ENCODE results near the gene TEX29.

The TEX29 gene

GRCh38 chr13:111275382-111275781, 45.1 kb upstream of the TEX29 start:
- Histone ChIP-seq H3K36me3 (ENCODE audit: insufficient read depth, low read length) (peaks cover 100% of the 10 kb centered on the region), H3K9me2 (replicated peaks; ENCODE audit: low read depth, low read length) (no peaks in the 10 kb centered on the region), H3K9me3 (ENCODE audit: insufficient read depth, low read depth, low read length) (no peaks in the 10 kb centered on the region), H3K4me2 (ENCODE audit: low read depth, low read length, poor library complexity, severe bottlenecking) (no peak overlapping the region), H3K79me2 (ENCODE audit: insufficient read depth, low read length) (peaks cover 13% of the 10 kb centered on the region; the same call in 1 of the 2 replicates), H3K4me1 (ENCODE audit: insufficient read depth, low read length, poor library complexity, severe bottlenecking) (no peaks in the 10 kb centered on the region), H2AFZ (ENCODE audit: low read length) (no peak overlapping the region), H3K27me3 (ENCODE audit: insufficient read depth, low read length, poor library complexity, severe bottlenecking) (no peaks in the 10 kb centered on the region), H3F3A (ENCODE audit: low read depth) (no peaks in the 10 kb centered on the region), H3K9ac (ENCODE audit: low read depth, low read length, poor library complexity, severe bottlenecking) (no peak overlapping the region), H4K20me1 (ENCODE audit: insufficient read depth, low read length, poor library complexity, severe bottlenecking) (no peaks in the 10 kb centered on the region), H3K4me3 (ENCODE audit: low read length, poor library complexity, severe bottlenecking) (no peak overlapping the region)
- TF ChIP-seq EZH2phosphoT487 (IDR thresholded peaks at IDR 0.05; ENCODE audit: borderline replicate concordance), result no peak
- no peak for TF ChIP-seq CTCF (conservative IDR thresholded peaks at IDR 0.05; ENCODE audit: low read length)

GRCh38 chr13:111275995-111276618, 44.3 kb upstream of the TEX29 start:
- Histone ChIP-seq H3K4me2 (ENCODE audit: low read depth, low read length, poor library complexity, severe bottlenecking) (no peak overlapping the region), H3K36me3 (ENCODE audit: insufficient read depth, low read length) (peaks cover 100% of the 10 kb centered on the region), H3F3A (ENCODE audit: low read depth) (no peaks in the 10 kb centered on the region), H3K27me3 (ENCODE audit: insufficient read depth, low read length, poor library complexity, severe bottlenecking) (no peaks in the 10 kb centered on the region), H4K20me1 (ENCODE audit: insufficient read depth, low read length, poor library complexity, severe bottlenecking) (no peaks in the 10 kb centered on the region), H3K4me1 (ENCODE audit: insufficient read depth, low read length, poor library complexity, severe bottlenecking) (no peaks in the 10 kb centered on the region), H3K4me3 (ENCODE audit: low read length, poor library complexity, severe bottlenecking) (no peak overlapping the region), H3K9ac (ENCODE audit: low read depth, low read length, poor library complexity, severe bottlenecking) (no peak overlapping the region), H3K9me2 (replicated peaks; ENCODE audit: low read depth, low read length) (no peaks in the 10 kb centered on the region), H2AFZ (ENCODE audit: low read length) (no peak overlapping the region), H3K9me3 (ENCODE audit: insufficient read depth, low read depth, low read length) (no peaks in the 10 kb centered on the region), H3K79me2 (ENCODE audit: insufficient read depth, low read length) (peaks cover 12% of the 10 kb centered on the region; the same call in 1 of the 2 replicates)
- no peak for TF ChIP-seq CTCF (conservative IDR thresholded peaks at IDR 0.05; ENCODE audit: low read length)
- TF ChIP-seq EZH2phosphoT487 (IDR thresholded peaks at IDR 0.05; ENCODE audit: borderline replicate concordance), result no peak

- Histone ChIP-seq H3K9ac (ENCODE audit: low read depth, low read length, poor library complexity, severe bottlenecking) (no peak overlapping the region), H4K20me1 (ENCODE audit: insufficient read depth, low read length, poor library complexity, severe bottlenecking) (no peaks in the 10 kb centered on the region), H2AFZ (ENCODE audit: low read length) (no peak overlapping the region), H3K4me1 (ENCODE audit: insufficient read depth, low read length, poor library complexity, severe bottlenecking) (no peaks in the 10 kb centered on the region), H3K27me3 (ENCODE audit: insufficient read depth, low read length, poor library complexity, severe bottlenecking) (no peaks in the 10 kb centered on the region), H3F3A (ENCODE audit: low read depth) (no peaks in the 10 kb centered on the region), H3K4me2 (ENCODE audit: low read depth, low read length, poor library complexity, severe bottlenecking) (no peak overlapping the region), H3K9me3 (ENCODE audit: insufficient read depth, low read depth, low read length) (no peaks in the 10 kb centered on the region), H3K9me2 (replicated peaks; ENCODE audit: low read depth, low read length) (no peaks in the 10 kb centered on the region), H3K4me3 (ENCODE audit: low read length, poor library complexity, severe bottlenecking) (no peak overlapping the region), H3K79me2 (ENCODE audit: insufficient read depth, low read length) (no peaks in the 10 kb centered on the region), H3K36me3 (ENCODE audit: insufficient read depth, low read length) (peaks cover 100% of the 10 kb centered on the region)
- TF ChIP-seq CTCF (conservative IDR thresholded peaks at IDR 0.05; ENCODE audit: low read length), result no peak
- no peak for TF ChIP-seq EZH2phosphoT487 (IDR thresholded peaks at IDR 0.05; ENCODE audit: borderline replicate concordance)
Measured at GRCh38 chr13:111278258-111278657, 42.2 kb upstream of the TEX29 start.
